ENCODE measurements around the gene DLGAP4.
"Not testable (repeated sequence)": the region's sequence is repeated elsewhere in the genome, so short reads cannot be mapped to it uniquely, and the experiment has no call there.

The DLGAP4 gene

DNA sequence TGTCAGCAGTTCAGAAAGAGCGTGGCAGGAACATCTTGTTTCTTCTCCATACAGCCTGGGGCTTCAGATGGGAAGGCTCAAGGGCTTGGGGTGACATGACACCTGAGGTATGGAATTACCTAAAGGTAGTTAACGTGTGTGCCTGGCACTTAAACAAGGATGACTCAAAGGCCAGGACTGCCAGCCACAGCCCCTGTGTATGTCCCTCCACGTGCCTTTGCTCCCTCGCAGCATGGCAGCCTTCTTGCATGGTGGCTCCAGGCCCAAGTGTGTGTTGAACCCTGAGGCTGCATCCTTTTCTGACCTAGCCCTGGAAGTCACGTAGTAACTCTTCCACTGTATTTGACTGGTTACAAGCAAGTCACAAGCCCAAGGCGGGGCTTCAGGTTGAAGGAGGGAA is 201.6 kb downstream of the DLGAP4 start:
- TF ChIP-seq, protein P1, sequence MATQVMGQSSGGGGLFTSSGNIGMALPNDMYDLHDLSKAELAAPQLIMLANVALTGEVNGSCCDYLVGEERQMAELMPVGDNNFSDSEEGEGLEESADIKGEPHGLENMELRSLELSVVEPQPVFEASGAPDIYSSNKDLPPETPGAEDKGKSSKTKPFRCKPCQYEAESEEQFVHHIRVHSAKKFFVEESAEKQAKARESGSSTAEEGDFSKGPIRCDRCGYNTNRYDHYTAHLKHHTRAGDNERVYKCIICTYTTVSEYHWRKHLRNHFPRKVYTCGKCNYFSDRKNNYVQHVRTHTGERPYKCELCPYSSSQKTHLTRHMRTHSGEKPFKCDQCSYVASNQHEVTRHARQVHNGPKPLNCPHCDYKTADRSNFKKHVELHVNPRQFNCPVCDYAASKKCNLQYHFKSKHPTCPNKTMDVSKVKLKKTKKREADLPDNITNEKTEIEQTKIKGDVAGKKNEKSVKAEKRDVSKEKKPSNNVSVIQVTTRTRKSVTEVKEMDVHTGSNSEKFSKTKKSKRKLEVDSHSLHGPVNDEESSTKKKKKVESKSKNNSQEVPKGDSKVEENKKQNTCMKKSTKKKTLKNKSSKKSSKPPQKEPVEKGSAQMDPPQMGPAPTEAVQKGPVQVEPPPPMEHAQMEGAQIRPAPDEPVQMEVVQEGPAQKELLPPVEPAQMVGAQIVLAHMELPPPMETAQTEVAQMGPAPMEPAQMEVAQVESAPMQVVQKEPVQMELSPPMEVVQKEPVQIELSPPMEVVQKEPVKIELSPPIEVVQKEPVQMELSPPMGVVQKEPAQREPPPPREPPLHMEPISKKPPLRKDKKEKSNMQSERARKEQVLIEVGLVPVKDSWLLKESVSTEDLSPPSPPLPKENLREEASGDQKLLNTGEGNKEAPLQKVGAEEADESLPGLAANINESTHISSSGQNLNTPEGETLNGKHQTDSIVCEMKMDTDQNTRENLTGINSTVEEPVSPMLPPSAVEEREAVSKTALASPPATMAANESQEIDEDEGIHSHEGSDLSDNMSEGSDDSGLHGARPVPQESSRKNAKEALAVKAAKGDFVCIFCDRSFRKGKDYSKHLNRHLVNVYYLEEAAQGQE (IDR thresholded peaks at IDR 0.05; ENCODE audit: insufficient replicate concordance, low read depth), result no peak
- TF ChIP-seq SPI1 (IDR thresholded peaks at IDR 0.05; ENCODE audit: borderline replicate concordance, low read depth), result no peak
- TF ChIP-seq POLR2AphosphoS5 (IDR thresholded peaks at IDR 0.05; ENCODE audit: low read depth), result no peak
- TF ChIP-seq, protein P2, sequence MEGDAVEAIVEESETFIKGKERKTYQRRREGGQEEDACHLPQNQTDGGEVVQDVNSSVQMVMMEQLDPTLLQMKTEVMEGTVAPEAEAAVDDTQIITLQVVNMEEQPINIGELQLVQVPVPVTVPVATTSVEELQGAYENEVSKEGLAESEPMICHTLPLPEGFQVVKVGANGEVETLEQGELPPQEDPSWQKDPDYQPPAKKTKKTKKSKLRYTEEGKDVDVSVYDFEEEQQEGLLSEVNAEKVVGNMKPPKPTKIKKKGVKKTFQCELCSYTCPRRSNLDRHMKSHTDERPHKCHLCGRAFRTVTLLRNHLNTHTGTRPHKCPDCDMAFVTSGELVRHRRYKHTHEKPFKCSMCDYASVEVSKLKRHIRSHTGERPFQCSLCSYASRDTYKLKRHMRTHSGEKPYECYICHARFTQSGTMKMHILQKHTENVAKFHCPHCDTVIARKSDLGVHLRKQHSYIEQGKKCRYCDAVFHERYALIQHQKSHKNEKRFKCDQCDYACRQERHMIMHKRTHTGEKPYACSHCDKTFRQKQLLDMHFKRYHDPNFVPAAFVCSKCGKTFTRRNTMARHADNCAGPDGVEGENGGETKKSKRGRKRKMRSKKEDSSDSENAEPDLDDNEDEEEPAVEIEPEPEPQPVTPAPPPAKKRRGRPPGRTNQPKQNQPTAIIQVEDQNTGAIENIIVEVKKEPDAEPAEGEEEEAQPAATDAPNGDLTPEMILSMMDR (IDR thresholded peaks at IDR 0.05; ENCODE audit: insufficient read depth, low read length), result no peak
- TF ChIP-seq GABPA (IDR thresholded peaks at IDR 0.05; ENCODE audit: low read depth), result no peak
- no peak for DNase-seq (ENCODE audit: low read depth in 1 of 2, low spot score in 1 of 2)
- H3K27me3 ChIP-seq (ENCODE audit: insufficient read depth, poor library complexity, severe bottlenecking), result no peaks in the 10 kb centered on the region
- H3K27ac ChIP-seq (replicated peaks), result no peak overlapping the region
- no peak overlapping the region for H3K4me3 ChIP-seq (replicated peaks; ENCODE audit: insufficient read depth, low read length)

DNA sequence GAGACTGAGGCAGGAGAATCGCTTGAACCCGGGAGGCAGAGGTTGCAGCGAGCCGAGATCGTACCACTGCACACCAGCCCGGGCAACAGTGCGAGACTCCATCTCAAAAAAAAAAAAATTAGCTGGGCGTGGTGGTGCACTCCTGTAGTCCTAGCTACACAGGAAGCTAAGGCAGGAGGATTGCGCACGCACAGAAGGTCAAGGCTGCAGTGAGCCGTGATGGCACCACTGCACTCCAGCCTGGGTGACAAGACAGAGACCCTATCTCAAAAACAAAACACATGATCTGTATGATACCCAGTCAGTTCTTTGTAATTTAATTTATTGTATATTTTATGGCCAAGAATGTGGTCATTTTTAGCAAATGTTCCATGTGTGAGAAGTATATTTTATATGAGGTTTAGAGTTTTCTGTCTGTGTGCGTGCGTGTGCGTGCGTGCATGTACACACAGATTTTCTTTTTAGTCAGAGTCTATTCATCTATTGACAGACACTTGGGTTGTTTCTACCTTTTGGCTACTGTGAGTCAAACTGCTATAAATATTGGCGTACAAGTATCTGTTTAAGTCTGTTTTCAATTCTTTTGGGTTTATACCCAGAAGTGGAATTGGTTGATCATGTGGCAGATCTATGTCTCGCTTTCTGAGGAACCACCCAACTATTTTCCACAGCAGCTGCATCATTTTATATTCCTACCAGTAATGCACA is 213.0 kb downstream of the DLGAP4 start:
- Histone ChIP-seq H3K4me3 (replicated peaks; ENCODE audit: insufficient read depth, low read length) (no peak overlapping the region), H3K27ac (replicated peaks) (no peak overlapping the region), H3K27me3 (ENCODE audit: insufficient read depth, poor library complexity, severe bottlenecking) (no peaks in the 10 kb centered on the region)
- TF ChIP-seq SPI1 (IDR thresholded peaks at IDR 0.05; ENCODE audit: borderline replicate concordance, low read depth), result no peak
- TF ChIP-seq, protein P2 (IDR thresholded peaks at IDR 0.05; ENCODE audit: insufficient read depth, low read length), result no peak
- TF ChIP-seq GABPA (IDR thresholded peaks at IDR 0.05; ENCODE audit: low read depth), result no peak
- TF ChIP-seq POLR2AphosphoS5 (IDR thresholded peaks at IDR 0.05; ENCODE audit: low read depth), result no peak
- TF ChIP-seq, protein P1 (IDR thresholded peaks at IDR 0.05; ENCODE audit: insufficient replicate concordance, low read depth), result no peak
- no peak for DNase-seq (ENCODE audit: low read depth in 1 of 2, low spot score in 1 of 2)

DNA sequence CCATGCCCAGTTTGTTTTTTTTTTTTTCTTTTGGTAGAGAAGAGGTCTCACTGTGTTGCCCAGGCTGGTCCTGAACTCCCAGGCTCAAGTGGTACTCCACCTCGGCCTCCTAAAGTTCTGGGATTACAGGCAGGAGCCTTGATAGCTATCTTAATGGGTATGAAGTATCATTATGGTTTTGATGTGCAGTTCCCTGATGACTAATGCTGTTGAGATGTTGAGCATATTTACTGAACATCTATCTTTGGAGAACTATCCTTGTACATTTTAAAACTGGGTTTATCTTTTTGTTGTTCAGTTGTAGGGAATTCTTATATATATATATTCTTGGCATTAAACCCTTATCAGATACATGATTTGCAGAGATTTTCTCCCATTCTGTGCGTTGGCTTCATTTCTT is 213.8 kb downstream of the DLGAP4 start:
- no peak overlapping the region for H3K27ac ChIP-seq (replicated peaks)
- no peaks in the 10 kb centered on the region for H3K27me3 ChIP-seq (ENCODE audit: insufficient read depth, poor library complexity, severe bottlenecking)
- no peak overlapping the region for H3K4me3 ChIP-seq (replicated peaks; ENCODE audit: insufficient read depth, low read length)
- TF ChIP-seq GABPA (IDR thresholded peaks at IDR 0.05; ENCODE audit: low read depth) (no peak), POLR2AphosphoS5 (IDR thresholded peaks at IDR 0.05; ENCODE audit: low read depth) (no peak), SPI1 (IDR thresholded peaks at IDR 0.05; ENCODE audit: borderline replicate concordance, low read depth) (no peak)
- DNase-seq (ENCODE audit: low read depth in 1 of 2, low spot score in 1 of 2), result no peak

DNA sequence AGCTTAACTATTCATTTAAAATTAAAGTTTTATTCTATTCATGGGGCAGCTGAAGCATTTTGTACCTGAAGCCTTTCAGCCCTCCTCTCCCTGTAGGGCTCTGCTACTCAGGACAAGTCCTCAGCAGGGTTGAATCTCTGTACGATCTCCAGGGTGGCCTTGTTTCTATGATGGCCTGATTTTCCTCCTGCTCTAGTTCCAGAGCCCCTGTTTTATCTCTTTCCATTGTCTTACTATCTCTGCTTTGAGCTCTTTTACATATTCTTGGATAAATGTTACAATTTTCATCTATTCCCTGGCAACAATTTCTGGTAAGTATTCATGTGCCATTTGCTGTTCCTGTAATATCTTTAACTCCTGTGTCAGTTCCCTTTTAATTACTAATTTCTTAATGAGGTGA is 215.4 kb downstream of the DLGAP4 start:
- no peak overlapping the region for H3K27ac ChIP-seq (replicated peaks)
- no peak for DNase-seq (ENCODE audit: low read depth in 1 of 2, low spot score in 1 of 2)
- H3K27me3 ChIP-seq (ENCODE audit: insufficient read depth, poor library complexity, severe bottlenecking), result no peaks in the 10 kb centered on the region
- TF ChIP-seq, protein P1 (IDR thresholded peaks at IDR 0.05; ENCODE audit: insufficient replicate concordance, low read depth), result no peak
- TF ChIP-seq POLR2AphosphoS5 (IDR thresholded peaks at IDR 0.05; ENCODE audit: low read depth), result no peak
- no peak for TF ChIP-seq SPI1 (IDR thresholded peaks at IDR 0.05; ENCODE audit: borderline replicate concordance, low read depth)
- TF ChIP-seq GABPA (IDR thresholded peaks at IDR 0.05; ENCODE audit: low read depth), result no peak
- TF ChIP-seq, protein P2 (IDR thresholded peaks at IDR 0.05; ENCODE audit: insufficient read depth, low read length), result no peak
- no peak overlapping the region for H3K4me3 ChIP-seq (replicated peaks; ENCODE audit: insufficient read depth, low read length)

DNA sequence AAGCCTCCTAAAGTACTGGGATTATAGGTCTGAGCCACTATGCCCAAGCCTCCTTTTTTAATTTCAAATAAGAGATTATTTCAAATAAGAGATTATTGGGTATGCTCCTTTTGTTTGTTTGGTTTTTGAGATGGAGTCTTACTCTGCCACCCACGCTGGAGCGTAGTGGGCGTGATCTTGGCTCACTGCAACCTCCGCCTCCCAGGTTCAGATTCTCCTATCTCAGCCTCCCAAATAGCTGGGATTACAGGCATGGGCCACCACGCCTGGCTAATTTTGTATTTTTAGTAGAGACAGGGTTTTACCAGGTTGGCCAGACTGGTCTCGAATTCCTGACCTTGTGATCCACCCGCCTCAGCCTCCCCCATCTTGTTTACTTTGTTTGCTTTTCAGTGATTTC is 216.3 kb downstream of the DLGAP4 start:
- H3K4me3 ChIP-seq (replicated peaks; ENCODE audit: insufficient read depth, low read length); H3K27me3 ChIP-seq (ENCODE audit: insufficient read depth, poor library complexity, severe bottlenecking); H3K27ac ChIP-seq (replicated peaks); DNase-seq (ENCODE audit: low read depth in 1 of 2, low spot score in 1 of 2): not testable (repeated sequence)
